ENCODE data around the gene ARHGAP33.

- no peak for TF ChIP-seq CTCF (IDR thresholded peaks at IDR 0.05)
- no peak for TF ChIP-seq EP300 (IDR thresholded peaks at IDR 0.05)
- no peak for TF ChIP-seq POLR2A (IDR thresholded peaks at IDR 0.05; ENCODE audit: low read depth)
- no peak for TF ChIP-seq POLR2AphosphoS5 (IDR thresholded peaks at IDR 0.05)
Measured at GRCh38 chr19:35731779-35732405, 43.5 kb upstream of the ARHGAP33 start.

Data from esophagus muscularis mucosa (tissue), 4 donors.